Superior temporal gyrus (tissue), 1 donor: ENCODE data around the gene FOXP1.

Experiments
- DNase-seq: peaks from one replicate; pipeline ENCODE4 v3.0.0-alpha.2; 2016; ENCODE audit errors: extremely low spot score

Gene FOXP1

GRCh38 chr3:71564361-71564760 lies 19.2 kb downstream of the FOXP1 start:
- no peak for DNase-seq

- DNase-seq = no peak
Observed at GRCh38 chr3:71563827-71564226, 19.7 kb downstream of the FOXP1 start.

GRCh38 chr3:71562938-71563337 lies 20.6 kb downstream of the FOXP1 start:
- DNase-seq = no peak

GRCh38 chr3:71560665-71561064 lies 22.9 kb downstream of the FOXP1 start:
- no peak for DNase-seq

- DNase-seq = no peak
Observed at GRCh38 chr3:71559578-71560162, 23.9 kb downstream of the FOXP1 start.

GRCh38 chr3:71559021-71559420 lies 24.5 kb downstream of the FOXP1 start:
- no peak for DNase-seq

- no peak for DNase-seq
Observed at GRCh38 chr3:71554649-71555048, 28.9 kb downstream of the FOXP1 start.

- DNase-seq = no peak
Observed at GRCh38 chr3:71551311-71551919, 32.1 kb downstream of the FOXP1 start.

GRCh38 chr3:71549951-71550350 lies 33.6 kb downstream of the FOXP1 start:
- no peak for DNase-seq

GRCh38 chr3:71548705-71549384 lies 34.7 kb downstream of the FOXP1 start:
- DNase-seq = no peak

- no peak for DNase-seq
Observed at GRCh38 chr3:71547249-71548198, 36.0 kb downstream of the FOXP1 start.

GRCh38 chr3:71546821-71547220 lies 36.7 kb downstream of the FOXP1 start:
- DNase-seq = no peak

- DNase-seq = no peak
Observed at GRCh38 chr3:71545330-71545729, 38.2 kb downstream of the FOXP1 start.

GRCh38 chr3:71543371-71544016 lies 40.0 kb downstream of the FOXP1 start:
- DNase-seq = no peak

GRCh38 chr3:71542521-71543370 lies 40.8 kb downstream of the FOXP1 start:
- peak; percentile 76 for DNase-seq

GRCh38 chr3:71541313-71541712 lies 42.2 kb downstream of the FOXP1 start:
- no peak for DNase-seq

GRCh38 chr3:71537211-71537611 lies 46.3 kb downstream of the FOXP1 start:
- no peak for DNase-seq

GRCh38 chr3:71536376-71536965 lies 47.1 kb downstream of the FOXP1 start:
- DNase-seq = no peak

GRCh38 chr3:71533588-71533987 lies 49.9 kb downstream of the FOXP1 start:
- DNase-seq = no peak

- DNase-seq = no peak
Observed at GRCh38 chr3:71532639-71533395, 50.7 kb downstream of the FOXP1 start.
